Posterior vena cava (tissue), 2 donors: Measurements from ENCODE around the gene DCAKD. TPM values are rescaled to one million over a fixed set of nuclear protein-coding genes. Genes with fewer than 3 reads are reported as not detected.

ENCODE experiments used
- DNase-seq: peaks from one replicate; pipeline ENCODE4 v3.0.0-alpha.2; 2020; ENCODE audit warnings: low spot score
- intact Hi-C, 2 donors: fragments of 100-400 bp; cut with DNase I; formaldehyde crosslinking; loops; one replicate each; pipeline versions ENCODE4 v1.14.1 to v1.14.2; 2022 to 2023
- total RNA-seq, 2 donors: library from RNA; stranded (reverse); fragmentation: NEBNext Ultra II Directional; extraction: Animal tissue kit (Norgen Biotek cat#: 25700); gene quantifications; one replicate each; pipeline ENCODE4 v1.2.1, GENCODE V29; 2021
- donor health status: DM: yes; HTN: yes; CAD: no.
- donor health status: DM: yes; HTN: yes; CAD: no.

Gene DCAKD
- total RNA-seq, 2 donors from 2014 or later, result 17.9 to 19.9 TPM

DNA sequence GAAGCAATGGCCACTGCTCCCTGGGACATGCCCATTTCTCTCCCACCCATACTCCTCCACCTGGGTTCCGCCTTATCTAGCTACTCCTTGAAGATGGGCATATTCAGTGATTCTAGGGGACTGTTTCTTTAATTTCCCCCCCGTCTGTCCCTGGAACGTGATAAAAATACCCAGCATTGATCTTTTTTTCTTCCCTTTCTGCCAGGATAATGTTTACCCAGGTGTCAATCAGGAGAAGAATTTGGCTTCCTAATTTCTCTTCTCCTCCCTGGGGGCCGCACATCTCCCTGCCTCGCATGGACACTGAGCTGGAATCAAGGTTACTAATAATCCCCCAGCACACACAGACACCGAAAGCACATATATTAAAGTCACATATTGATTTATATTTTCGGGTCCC lies 35.2 kb downstream of the DCAKD start:
- intact Hi-C loops, result no loop called here
- DNase-seq, result no peak

- intact Hi-C loops, result no loop called here
- DNase-seq, result no peak
Observed at GRCh38 chr17:45013021-45013997, 38.1 kb downstream of the DCAKD start.

- intact Hi-C loops, result no loop called here
- no peak for DNase-seq
Observed at GRCh38 chr17:45011767-45012166, 39.7 kb downstream of the DCAKD start.

DNA sequence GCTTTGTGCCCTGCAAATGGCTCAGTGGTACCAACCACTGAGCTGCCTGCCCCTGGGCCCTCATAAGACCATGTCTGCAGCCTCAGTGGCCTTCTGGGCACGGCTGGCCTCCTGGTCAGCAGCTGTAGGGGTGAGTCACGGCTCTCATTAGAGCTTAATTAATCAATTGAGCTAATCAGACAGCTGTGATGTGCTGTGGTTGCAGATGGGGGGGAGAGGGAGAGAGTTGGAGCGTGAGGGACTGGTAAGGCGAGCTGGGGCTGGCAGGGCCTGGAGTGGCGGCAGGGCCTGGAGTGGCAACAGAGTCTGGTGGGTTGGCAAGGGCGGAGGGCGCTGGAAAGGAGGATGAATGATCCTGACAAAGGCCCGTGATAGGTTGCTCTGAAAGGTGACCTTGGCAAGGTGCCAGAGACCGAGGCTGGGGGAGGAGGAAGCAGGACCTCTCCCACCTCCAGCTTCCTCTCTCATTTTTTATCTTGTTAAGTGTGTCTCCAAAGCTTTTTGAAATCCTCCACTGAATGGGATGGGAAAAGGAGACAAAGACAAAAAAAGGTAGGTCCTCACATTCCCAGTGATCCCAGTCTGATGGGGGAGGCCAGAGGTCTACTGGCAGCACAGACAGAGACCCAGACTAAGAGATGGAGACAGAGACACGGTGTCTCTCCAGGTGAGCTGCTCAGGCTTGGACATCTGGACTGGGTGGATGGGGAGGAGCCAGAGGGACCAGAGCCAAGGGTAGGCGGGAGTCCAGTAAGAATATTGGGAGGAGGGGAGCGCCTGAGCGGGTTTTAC lies 41.6 kb downstream of the DCAKD start:
- intact Hi-C loops, result no loop called here
- no peak for DNase-seq

- DNase-seq, result no peak
- intact Hi-C loops, result no loop called here
Observed at GRCh38 chr17:45008216-45008615, 43.2 kb downstream of the DCAKD start.

DNA sequence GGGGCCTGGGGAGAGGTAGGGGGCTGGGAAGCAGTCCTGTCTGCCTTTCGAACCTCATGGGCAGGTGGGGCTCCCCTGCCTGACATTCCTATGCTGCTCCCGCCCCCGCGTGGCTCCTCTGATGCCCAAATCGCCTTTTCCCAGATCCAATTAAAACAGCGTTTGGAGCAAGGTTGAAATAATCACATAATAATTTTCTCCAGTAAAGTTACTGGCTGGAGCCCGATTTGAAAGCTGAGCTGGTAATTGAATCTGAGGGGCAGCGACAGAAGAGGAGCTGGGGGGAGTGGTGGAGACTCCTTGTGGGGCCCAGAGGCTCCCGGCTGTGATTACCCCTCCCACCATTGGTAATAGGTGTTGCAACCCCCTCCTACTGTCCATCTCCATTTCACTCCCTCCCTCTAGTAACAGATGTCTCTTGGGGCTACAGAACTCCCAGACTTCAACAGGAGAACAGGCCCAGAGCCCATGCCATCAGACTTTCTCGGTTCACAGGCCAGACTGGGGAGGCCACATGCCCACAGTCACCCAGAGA lies 44.4 kb downstream of the DCAKD start:
- DNase-seq, result no peak
- intact Hi-C loops, result no loop called here

- no peak for DNase-seq
- intact Hi-C loops, result no loop called here
Observed at GRCh38 chr17:45005700-45006099, 45.7 kb downstream of the DCAKD start.

GRCh38 chr17:45004388-45004787 lies 47.0 kb downstream of the DCAKD start:
- intact Hi-C loops, result loop anchor here in 1 of 2 donors (5.0 kb wide), 1 partner anchor 683 kb away; no protein-coding TSS in a partner anchor
- DNase-seq, result no peak

DNA sequence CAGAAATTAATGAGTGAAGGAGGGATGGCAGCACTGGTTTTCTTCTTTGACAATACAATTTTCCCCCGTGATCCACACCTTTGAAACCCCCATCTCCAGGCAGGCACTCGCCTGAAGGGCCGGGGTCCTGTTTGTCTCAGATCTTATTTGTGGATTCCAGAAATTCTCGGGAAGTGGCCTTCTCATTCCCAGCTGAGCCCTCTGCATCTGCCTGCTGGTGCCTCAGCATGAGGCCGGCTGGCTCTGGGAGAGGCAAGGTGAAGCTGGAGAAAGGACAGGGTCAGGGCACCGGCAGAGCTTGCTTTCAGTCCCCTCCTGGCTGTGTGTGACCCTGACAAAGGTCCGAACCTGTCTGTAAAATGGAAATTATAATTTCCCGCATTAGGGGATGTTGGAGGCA lies 47.6 kb downstream of the DCAKD start:
- DNase-seq, result no peak
- intact Hi-C loops, result loop anchor here in 1 of 2 donors (5.0 kb wide), 1 partner anchor 683 kb away; no protein-coding TSS in a partner anchor

- DNase-seq, result no peak
- intact Hi-C loops, result loop anchor here in 1 of 2 donors (5.0 kb wide), 1 partner anchor 686 kb away; no protein-coding TSS in a partner anchor
Observed at GRCh38 chr17:45001310-45001709, 50.1 kb downstream of the DCAKD start.

DNA sequence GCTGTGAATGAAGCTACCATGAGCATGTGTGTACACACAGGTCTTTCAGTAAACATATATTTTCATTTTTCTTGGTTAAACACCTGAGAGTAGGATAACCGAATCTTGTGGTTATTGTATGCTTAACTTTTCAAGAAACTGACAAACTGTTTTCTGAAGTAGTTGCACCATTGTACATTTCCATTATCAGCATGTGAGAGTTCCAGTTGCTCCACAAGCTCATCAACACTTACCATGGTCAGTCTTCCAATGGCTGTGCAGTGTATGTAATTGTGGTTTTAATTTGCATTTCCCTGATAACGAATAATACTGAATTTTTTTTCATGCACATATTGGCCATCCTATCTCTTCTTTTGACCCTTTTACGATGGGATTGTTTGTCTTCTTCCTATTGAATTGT lies 52.0 kb downstream of the DCAKD start:
- DNase-seq, result no peak
- intact Hi-C loops, result no loop called here

DNA sequence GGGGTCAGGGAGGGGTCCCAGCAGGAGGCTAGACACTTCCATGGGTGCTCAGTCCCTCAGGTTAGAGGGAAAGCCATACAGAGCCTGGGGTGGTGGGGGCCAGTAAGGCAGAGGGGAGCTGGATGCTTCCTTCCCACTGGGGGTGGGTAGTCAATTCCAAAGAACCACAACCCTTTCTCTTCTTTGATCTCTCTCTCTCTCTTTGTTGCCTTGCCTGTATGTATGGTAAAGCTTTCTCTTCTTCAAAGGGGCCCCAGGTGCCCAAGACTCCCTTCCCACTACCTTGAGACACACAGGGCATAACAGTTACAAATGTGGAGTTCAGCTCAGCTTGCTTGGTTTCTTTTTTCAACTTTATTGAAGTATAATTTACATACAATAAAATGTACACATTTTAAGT lies 52.8 kb downstream of the DCAKD start:
- intact Hi-C loops, result no loop called here
- DNase-seq, result no peak

- DNase-seq, result no peak
- intact Hi-C loops, result no loop called here
Observed at GRCh38 chr17:44997733-44998520, 53.5 kb downstream of the DCAKD start.

DNA sequence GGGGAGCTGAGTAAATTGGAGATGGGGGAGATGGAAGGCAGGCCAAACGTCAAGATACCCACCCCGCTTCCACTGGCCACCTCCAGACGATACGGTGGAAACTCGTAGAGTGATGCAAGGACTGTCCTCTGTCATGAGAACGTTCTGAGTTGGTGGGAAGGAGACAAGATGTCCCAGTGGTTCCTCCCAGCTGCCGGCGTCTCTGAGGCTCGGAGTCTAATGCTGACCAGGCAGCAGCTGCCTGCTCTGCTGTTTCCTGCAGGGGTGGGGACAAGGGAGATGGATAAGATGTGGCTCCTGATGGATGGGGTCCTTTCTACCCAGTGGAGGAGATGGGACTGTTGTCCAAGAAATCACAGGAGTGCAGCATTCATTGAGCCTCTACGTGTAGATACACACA lies 55.1 kb downstream of the DCAKD start:
- intact Hi-C loops, result no loop called here
- no peak for DNase-seq

GRCh38 chr17:44995436-44996001 lies 55.9 kb downstream of the DCAKD start:
- intact Hi-C loops, result no loop called here
- DNase-seq, result no peak

- no peak for DNase-seq
- intact Hi-C loops, result no loop called here
Observed at GRCh38 chr17:44992242-44992939, 59.0 kb downstream of the DCAKD start.

DNA sequence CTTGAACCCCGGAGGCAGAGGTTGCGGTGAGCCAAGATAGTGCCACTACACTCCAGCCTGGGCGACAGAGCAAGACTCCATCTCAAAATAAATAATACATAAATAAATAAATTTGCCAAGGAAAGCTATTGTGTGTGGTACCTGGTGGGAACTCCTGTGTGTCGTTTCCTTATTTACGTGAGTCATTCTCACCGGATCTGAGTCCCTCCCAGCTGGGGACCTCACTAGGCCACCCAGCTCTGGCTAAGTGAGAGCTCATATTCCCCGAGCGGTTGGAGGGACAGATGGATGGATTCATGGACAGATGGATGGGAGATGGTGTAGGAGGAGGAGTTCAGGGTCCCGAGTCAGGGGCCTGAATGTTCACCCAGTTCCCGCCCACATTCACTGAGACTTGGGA lies 60.4 kb downstream of the DCAKD start:
- intact Hi-C loops, result no loop called here
- no peak for DNase-seq

GRCh38 chr17:44989552-44990138 lies 61.8 kb downstream of the DCAKD start:
- DNase-seq, result no peak
- intact Hi-C loops, result no loop called here
